AG10803 (cell line): ENCODE results near the gene CPXM1.
A peak's percentile ranks its signal among the peaks of the same experiment; 100 is the strongest.

Experiments used
- DNase-seq: peaks from one replicate; pipeline ENCODE4 v3.0.0; 2010; ENCODE audit warnings: low read depth
- H3K4me3 ChIP-seq: 2 replicates; pipeline ENCODE4 v1.5.1; 2011; ENCODE audit warnings: mild to moderate bottlenecking, low read length, control low read depth
- TF ChIP-seq, protein P1 (sequence below): conservative IDR thresholded peaks from 2 replicates; pipeline ENCODE4 v1.5.1; 2011; ENCODE audit warnings: mild to moderate bottlenecking, low read length, control low read depth, inconsistent platforms

Gene CPXM1

DNA sequence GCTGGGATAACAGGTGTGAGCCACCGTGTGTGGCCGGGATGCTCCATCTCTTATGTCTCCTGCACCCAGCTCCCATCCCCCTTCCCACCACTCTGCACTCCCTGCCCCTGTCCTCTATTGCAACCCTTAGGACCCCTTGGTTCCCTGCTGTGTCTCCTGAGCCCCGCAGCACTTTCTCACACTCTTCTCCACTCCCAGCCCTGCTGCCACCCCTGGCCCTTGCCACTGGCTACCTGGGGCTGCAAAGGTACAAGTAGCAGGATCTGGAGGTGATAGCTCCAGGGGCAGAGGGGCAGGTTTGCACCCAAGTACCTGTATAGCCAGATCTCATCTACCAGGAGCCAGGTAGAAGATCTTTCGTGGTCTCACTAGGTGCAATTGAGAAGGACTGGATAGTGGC is 6.6 kb upstream of the CPXM1 start:
- TF ChIP-seq, protein P1, sequence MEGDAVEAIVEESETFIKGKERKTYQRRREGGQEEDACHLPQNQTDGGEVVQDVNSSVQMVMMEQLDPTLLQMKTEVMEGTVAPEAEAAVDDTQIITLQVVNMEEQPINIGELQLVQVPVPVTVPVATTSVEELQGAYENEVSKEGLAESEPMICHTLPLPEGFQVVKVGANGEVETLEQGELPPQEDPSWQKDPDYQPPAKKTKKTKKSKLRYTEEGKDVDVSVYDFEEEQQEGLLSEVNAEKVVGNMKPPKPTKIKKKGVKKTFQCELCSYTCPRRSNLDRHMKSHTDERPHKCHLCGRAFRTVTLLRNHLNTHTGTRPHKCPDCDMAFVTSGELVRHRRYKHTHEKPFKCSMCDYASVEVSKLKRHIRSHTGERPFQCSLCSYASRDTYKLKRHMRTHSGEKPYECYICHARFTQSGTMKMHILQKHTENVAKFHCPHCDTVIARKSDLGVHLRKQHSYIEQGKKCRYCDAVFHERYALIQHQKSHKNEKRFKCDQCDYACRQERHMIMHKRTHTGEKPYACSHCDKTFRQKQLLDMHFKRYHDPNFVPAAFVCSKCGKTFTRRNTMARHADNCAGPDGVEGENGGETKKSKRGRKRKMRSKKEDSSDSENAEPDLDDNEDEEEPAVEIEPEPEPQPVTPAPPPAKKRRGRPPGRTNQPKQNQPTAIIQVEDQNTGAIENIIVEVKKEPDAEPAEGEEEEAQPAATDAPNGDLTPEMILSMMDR = no peak
- no peak for DNase-seq
- no peak overlapping the region for H3K4me3 ChIP-seq

DNA sequence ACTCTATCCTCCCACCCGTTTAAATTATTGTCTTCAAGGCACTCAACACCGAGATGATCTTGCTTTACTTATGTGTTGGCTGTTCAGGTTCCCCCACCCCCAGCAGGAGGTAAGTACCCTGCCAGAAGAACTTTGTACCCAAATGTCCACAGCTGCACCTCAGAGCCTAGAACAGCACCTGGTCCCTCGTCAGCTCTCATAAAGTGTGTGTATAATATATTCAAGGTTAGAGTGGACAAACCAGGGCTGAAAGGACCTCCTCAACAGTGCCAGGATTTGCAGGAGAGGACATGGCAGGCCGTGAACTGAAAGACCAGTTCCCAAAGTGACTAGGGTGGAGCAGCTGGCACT is 5.9 kb upstream of the CPXM1 start:
- no peak overlapping the region for H3K4me3 ChIP-seq
- TF ChIP-seq, protein P1 = no peak
- no peak for DNase-seq

DNA sequence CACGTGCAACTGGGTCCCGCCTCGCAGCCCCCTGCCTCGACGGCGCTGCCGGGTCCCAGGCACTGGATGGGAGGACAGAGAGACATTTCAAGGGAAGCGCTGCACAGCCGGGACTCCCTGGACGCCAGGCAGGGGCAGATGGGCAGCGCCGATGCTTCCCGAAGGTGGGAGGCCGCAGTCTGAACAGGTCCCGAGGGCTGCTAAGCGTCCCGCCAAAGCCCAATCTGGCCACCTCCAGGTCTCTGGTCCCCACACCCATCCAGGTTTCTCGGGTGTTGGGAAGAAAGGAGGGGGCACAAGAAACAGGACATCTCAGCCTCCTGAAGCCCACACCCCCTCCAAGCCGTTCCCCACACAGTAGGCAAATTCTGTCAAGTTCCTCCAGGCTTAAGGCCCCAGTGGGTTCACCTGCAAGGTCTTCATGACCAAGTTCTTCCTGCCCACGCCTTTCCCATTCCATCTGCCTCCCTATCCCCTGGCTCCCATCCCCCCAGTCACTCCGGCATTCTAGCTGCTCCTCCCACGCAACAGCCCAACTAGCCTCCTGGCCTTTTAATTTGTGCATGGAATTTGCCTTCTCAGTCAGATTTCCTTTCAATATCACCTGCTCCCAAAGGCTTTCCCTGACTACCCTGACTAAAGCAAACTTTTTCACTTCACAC is 5.4 kb upstream of the CPXM1 start:
- H3K4me3 ChIP-seq = no peak overlapping the region
- TF ChIP-seq, protein P1 = no peak
- no peak for DNase-seq

DNA sequence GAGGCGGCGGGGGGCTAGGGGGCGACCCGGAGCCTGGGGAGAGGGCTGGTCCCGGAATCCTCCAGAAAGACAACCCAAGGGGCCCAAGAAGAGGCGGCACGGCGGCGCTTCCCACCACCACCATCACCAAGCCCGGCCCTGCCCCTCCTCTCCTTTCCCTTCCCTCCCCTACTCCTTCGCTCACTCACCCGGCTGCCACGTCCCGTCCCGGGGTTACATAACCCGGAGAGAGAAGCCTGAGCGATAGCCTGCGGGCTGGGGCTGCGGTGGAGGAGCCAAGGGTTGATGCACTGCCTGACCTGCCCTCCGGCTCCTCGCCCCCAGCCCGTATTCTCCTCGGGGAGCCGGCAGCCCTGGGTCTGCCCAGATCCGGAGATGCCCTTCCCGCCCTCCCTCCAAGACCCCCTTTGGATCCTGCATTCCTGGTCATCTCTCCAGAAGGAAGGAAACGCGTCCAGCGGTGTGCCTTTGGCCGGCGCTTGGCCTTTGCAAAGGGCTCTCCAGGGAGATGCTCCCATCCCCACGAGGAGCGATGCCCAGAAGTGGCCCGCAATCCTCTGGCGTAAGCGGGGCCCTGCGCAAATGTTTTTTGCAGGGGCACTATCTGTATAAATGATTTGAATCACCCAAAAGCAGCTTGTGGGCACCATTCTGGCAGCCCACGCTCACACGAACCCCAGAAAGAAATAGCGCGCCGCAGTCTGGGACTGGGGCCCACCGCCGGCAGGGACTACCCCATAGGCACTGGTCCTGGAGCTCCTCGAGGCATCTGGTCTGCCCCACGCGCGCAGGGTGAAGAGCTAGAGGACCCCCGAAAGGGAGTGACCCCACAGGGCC is 4.6 kb upstream of the CPXM1 start:
- TF ChIP-seq, protein P1 = no peak
- peak; percentile 17 for DNase-seq

DNA sequence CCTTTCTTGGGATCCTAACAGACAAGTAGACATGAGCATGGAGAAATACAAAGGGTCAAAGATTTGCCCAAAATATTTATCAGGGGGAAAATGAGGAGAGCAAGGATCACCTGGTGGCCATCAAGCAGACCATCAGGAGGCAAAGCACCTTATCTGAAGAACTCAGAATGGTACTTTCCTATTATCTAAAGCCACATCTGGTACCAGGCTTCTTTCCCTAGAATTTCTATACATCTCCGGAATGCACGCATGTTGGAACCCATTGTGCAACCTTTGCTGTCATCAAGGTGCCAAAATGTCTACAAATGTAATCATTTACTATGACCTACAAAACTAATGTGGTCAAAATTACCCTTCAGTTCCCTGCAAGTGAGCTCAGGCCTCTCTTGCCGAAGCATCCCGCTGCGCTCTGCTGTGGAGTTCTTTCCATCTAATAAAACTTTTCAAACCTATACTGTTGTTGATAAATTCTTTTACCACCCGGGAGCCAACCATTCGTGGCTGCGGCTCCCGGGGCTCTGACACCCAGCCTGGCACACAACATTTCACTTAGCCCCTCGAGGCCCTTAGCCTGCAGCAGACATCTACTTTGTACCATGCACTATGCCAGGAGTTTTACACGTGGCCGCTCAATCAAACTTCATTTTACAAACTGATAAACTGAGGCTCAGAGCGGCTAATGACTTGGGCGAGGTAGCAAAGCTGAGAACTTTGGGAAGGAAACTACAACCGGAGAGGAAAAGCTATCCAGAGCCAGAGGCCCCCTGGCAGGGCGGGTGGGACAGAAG is 3.8 kb upstream of the CPXM1 start:
- TF ChIP-seq, protein P1 = no peak
- no peak overlapping the region for H3K4me3 ChIP-seq
- DNase-seq = no peak

More for the DNA sequence above, 4.6 kb upstream of the CPXM1 start:
- peak overlapping the region; percentile 15 for H3K4me3 ChIP-seq

DNA sequence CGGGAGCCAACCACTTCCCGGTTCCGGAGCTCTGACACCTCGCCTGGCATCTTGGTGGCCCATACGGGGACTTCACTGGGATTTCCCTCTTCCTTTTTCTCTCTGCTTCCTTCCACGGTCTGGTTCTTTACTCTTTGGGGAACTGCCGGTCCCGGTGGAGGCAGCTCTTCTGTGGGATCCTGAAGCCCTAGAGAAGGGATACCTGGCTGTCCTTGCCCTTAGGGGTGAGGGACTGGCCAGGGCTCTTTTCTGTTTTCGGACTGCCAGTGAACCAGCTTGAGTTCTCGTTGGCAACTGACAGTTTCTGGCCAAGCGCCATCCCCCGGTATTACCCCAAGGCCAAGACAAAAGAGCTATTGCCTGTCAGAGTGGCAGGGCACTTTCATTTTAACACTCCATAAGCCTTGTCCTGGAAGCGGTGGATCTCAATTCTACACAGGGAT is 880 bp upstream of the CPXM1 start:
- TF ChIP-seq, protein P1 = no peak
- DNase-seq = no peak
- H3K4me3 ChIP-seq = no peak overlapping the region
